Aorta (tissue), 5 donors: ENCODE results near the gene PLEKHG2. TPM values are rescaled to one million over a fixed set of nuclear protein-coding genes. Genes with fewer than 3 reads are reported as not detected.
A peak's percentile ranks its signal among the peaks of the same experiment; 100 is the strongest.
"Not testable (repeated sequence)": the region's sequence is repeated elsewhere in the genome, so short reads cannot be mapped to it uniquely, and the experiment has no call there.

Experiments used
- ATAC-seq: fragments of 200-7000 bp; cut with Tn5 transposase; one replicate; pipeline ENCODE4 v1.9.1; 2022; ENCODE audit warnings: moderate library complexity; ENCODE audit not compliant: low FRiP score
- DNase-seq, 2 donors: peaks; one replicate each; pipeline ENCODE4 v3.0.0-alpha.2; 2020
- H3K27ac ChIP-seq, 2 donors: one replicate each; pipeline ENCODE4 v1.5.1; 2013; ENCODE audit warnings: low read length in 2 of 2, mild to moderate bottlenecking in 2 of 2, moderate library complexity in 2 of 2, control low read depth in 1 of 2, inconsistent platforms in 1 of 2, low read depth in 1 of 2
- H3K27me3 ChIP-seq, 2 donors: one replicate each; pipeline ENCODE4 v1.6.1; 2013; ENCODE audit warnings: control low read depth in 1 of 2, low read length in 1 of 2, mild to moderate bottlenecking in 1 of 2, moderate library complexity in 1 of 2; ENCODE audit not compliant: insufficient read depth in 2 of 2, control insufficient read depth in 1 of 2
- H3K36me3 ChIP-seq, 2 donors: one replicate each; pipeline ENCODE4 v1.6.1; 2013; ENCODE audit warnings: control low read depth in 1 of 2, low read length in 1 of 2, mild to moderate bottlenecking in 1 of 2; ENCODE audit not compliant: insufficient read depth in 2 of 2, control insufficient read depth in 1 of 2
- H3K4me1 ChIP-seq, 2 donors: one replicate each; pipeline ENCODE4 v1.6.1; 2013; ENCODE audit warnings: low read length in 2 of 2, control low read depth in 1 of 2, mild to moderate bottlenecking in 1 of 2, moderate library complexity in 1 of 2; ENCODE audit not compliant: insufficient read depth in 2 of 2, control insufficient read depth in 1 of 2
- H3K4me3 ChIP-seq, 2 donors: one replicate each; pipeline ENCODE4 v1.5.1; 2013; ENCODE audit warnings: low read length in 2 of 2, control low read depth in 1 of 2, mild to moderate bottlenecking in 1 of 2
- H3K9me3 ChIP-seq: one replicate; pipeline ENCODE4 v1.6.1; 2013; ENCODE audit warnings: mild to moderate bottlenecking, low read length; ENCODE audit not compliant: control insufficient read depth
- WGBS, 2 donors: extraction: QIAGEN DNeasy Blood & Tissue Kit; methylation state at CpG; one replicate each; pipeline ENCODE4 v1.1.7; 2013; 5-methylcytosine and 5-hydroxymethylcytosine counted together
- intact Hi-C, 2 donors: fragments of 100-400 bp; cut with DNase I; formaldehyde crosslinking; loops; one replicate each; pipeline versions ENCODE4 v1.14.2 to v1.15.0; 2022
- polyA plus RNA-seq, 2 donors: library from polyadenylated mRNA; stranded (reverse); fragments of 200-250 nt; gene quantifications; one replicate each; pipeline ENCODE4 v1.2.3, GENCODE V29; 2013
- total RNA-seq, 2 donors: library from RNA; stranded (reverse); fragmentation: NEBNext Ultra II Directional; extraction: Animal tissue kit (Norgen Biotek cat#: 25700); gene quantifications; one replicate each; pipeline ENCODE4 v1.2.1, GENCODE V29; 2021
- donor health status: healthy with polysubstance abuse.
- donor health status: Bipolar disorder and iron deficiency.
- donor health status: DM: no; HTN: no; CAD: no.
- donor health status: DM: no; HTN: no; CAD: no.
- donor health status: DM: yes; HTN: yes; CAD: no.

PLEKHG2 gene
- total and polyA plus RNA-seq, 4 donors, result 15.3 to 98.1 (median 80.4) TPM

- 3 to 5% methylated on average over 17 of the region's 17 CpGs for WGBS, 2 donors
- peaks cover 0 to 2% of the 10 kb centered on the region in 2 donors for H3K4me1 ChIP-seq
- DNase-seq (no peak), ATAC-seq (no peak)
- no peaks in the 10 kb centered on the region for H3K27me3 ChIP-seq
- peak overlapping the region; percentile 79 to 94 for H3K4me3 ChIP-seq
- H3K36me3 ChIP-seq, result no peaks in the 10 kb centered on the region
- intact Hi-C loops, result loop anchor here in 1 of 2 donors (2.0 to 10.0 kb wide), 2 partner anchors 32 to 90 kb away; partner anchors contain the start of genes EID2B and PLEKHG2
- H3K9me3 ChIP-seq, result no peaks in the 10 kb centered on the region
- H3K27ac ChIP-seq, result peak overlapping the region; percentile 58 to 82
Measured at GRCh38 chr19:39444598-39445195, 32.2 kb downstream of the PLEKHG2 start.

GRCh38 chr19:39445196-39446111 lies 33.0 kb downstream of the PLEKHG2 start, which contains the start of gene SUPT5H:
Gene SUPT5H, plus strand, starts transcription at chr19:39445582. Its CDS starts 309 bp downstream, at chr19:39445891.
- 0 to 1% methylated on average over 67 to 68 of the region's 68 CpGs for WGBS, 2 donors
- Histone ChIP-seq H3K27ac (peak within 1 kb of the TSS; percentile 58 to 82), H3K4me3 (peak within 1 kb of the TSS; percentile 79 to 94), H3K4me1 (peaks cover 0 to 2% of the 10 kb centered on the region in 2 donors), H3K36me3 (no peaks in the 10 kb centered on the region), H3K9me3 (no peaks in the 10 kb centered on the region), H3K27me3 (no peaks in the 10 kb centered on the region)
- intact Hi-C loops, result loop anchor here in 1 of 2 donors (2.0 to 10.0 kb wide), 2 partner anchors 33 to 89 kb away; partner anchors contain the start of genes EID2B and PLEKHG2
- ATAC-seq, result peak; percentile 99
- peak; percentile 98 to 99 for DNase-seq

GRCh38 chr19:39446365-39447084 lies 34.1 kb downstream of the PLEKHG2 start:
- Histone ChIP-seq H3K4me1 (peaks cover 0 to 2% of the 10 kb centered on the region in 2 donors), H3K4me3 (peak overlapping the region in 1 of 2 donors; percentile 79), H3K9me3 (no peaks in the 10 kb centered on the region), H3K36me3 (no peaks in the 10 kb centered on the region), H3K27me3 (no peaks in the 10 kb centered on the region), H3K27ac (no peak overlapping the region)
- intact Hi-C loops, result loop anchor here in 1 of 2 donors (10.0 kb wide), 1 partner anchor 88 kb away; the partner anchor contains the start of gene EID2B
- DNase-seq (no peak), ATAC-seq (no peak)
- WGBS, 2 donors, result 86 to 87% methylated on average over 16 of the region's 16 CpGs

- no peak overlapping the region for H3K4me3 ChIP-seq
- ATAC-seq (no peak), DNase-seq (no peak)
- H3K27ac ChIP-seq, result no peak overlapping the region
- H3K4me1 ChIP-seq, result peaks cover 0 to 2% of the 10 kb centered on the region in 2 donors
- no peaks in the 10 kb centered on the region for H3K9me3 ChIP-seq
- 75 to 82% methylated on average over 3 of the region's 3 CpGs for WGBS, 2 donors
- no peaks in the 10 kb centered on the region for H3K36me3 ChIP-seq
- no peaks in the 10 kb centered on the region for H3K27me3 ChIP-seq
- intact Hi-C loops, result loop anchor here in 1 of 2 donors (10.0 kb wide), 1 partner anchor 87 kb away; the partner anchor contains the start of gene EID2B
Measured at GRCh38 chr19:39448271-39448670, 35.8 kb downstream of the PLEKHG2 start.

GRCh38 chr19:39449116-39449797 lies 36.8 kb downstream of the PLEKHG2 start:
- intact Hi-C loops, result loop anchor here in 1 of 2 donors (10.0 kb wide), 1 partner anchor 86 kb away; the partner anchor contains the start of gene EID2B
- H3K36me3 ChIP-seq, result no peaks in the 10 kb centered on the region
- no peaks in the 10 kb centered on the region for H3K27me3 ChIP-seq
- WGBS, 2 donors, result 71 to 74% methylated on average over 8 of the region's 8 CpGs
- H3K27ac ChIP-seq, result no peak overlapping the region
- no peak overlapping the region for H3K4me3 ChIP-seq
- H3K9me3 ChIP-seq, result no peaks in the 10 kb centered on the region
- ATAC-seq, result no peak
- H3K4me1 ChIP-seq, result peaks cover 0 to 2% of the 10 kb centered on the region in 2 donors
- no peak for DNase-seq

GRCh38 chr19:39451257-39451656 lies 38.8 kb downstream of the PLEKHG2 start:
- H3K27ac ChIP-seq, H3K4me3 ChIP-seq, ATAC-seq, H3K4me1 ChIP-seq, intact Hi-C loops, H3K27me3 ChIP-seq, H3K36me3 ChIP-seq, H3K9me3 ChIP-seq, DNase-seq: not testable (repeated sequence)
- WGBS, 2 donors, result 94% methylated on average over 8 of the region's 8 CpGs

- H3K36me3 ChIP-seq, result peaks cover 0 to 11% of the 10 kb centered on the region in 2 donors
- no peak overlapping the region for H3K27ac ChIP-seq
- no peaks in the 10 kb centered on the region for H3K9me3 ChIP-seq
- no peak for DNase-seq
- ATAC-seq, result no peak
- no peaks in the 10 kb centered on the region for H3K4me1 ChIP-seq
- intact Hi-C loops, result no loop called here
- H3K27me3 ChIP-seq, result no peaks in the 10 kb centered on the region
- 72 to 87% methylated on average over 3 of the region's 3 CpGs for WGBS, 2 donors
- H3K4me3 ChIP-seq, result no peak overlapping the region
Measured at GRCh38 chr19:39463403-39463802, 50.9 kb downstream of the PLEKHG2 start.
